WERI-Rb-1 (cell line): Measurements from ENCODE around the gene DUOX2.

Experiments used
- DNase-seq: peaks from one replicate; pipeline ENCODE4 v3.0.0-alpha.2; 2020
- H3K27ac ChIP-seq: fragments of 250-450 bp; sonication (Bioruptor Pico); 2 replicates; pipeline ENCODE4 v1.5.1; 2020; ENCODE audit warnings: mild to moderate bottlenecking, moderate library complexity
- H3K27me3 ChIP-seq: fragments of 250-450 bp; sonication (Bioruptor Pico); 2 replicates; pipeline ENCODE4 v1.5.1; 2021; ENCODE audit warnings: mild to moderate bottlenecking, low read depth, moderate library complexity; ENCODE audit not compliant: insufficient read depth, severe bottlenecking
- H3K36me3 ChIP-seq: fragments of 250-450 bp; sonication (Bioruptor Pico); 2 replicates; pipeline ENCODE4 v1.5.1; 2020; ENCODE audit warnings: mild to moderate bottlenecking, moderate library complexity
- H3K4me3 ChIP-seq: 2 replicates; pipeline ENCODE4 v1.5.1; 2011; ENCODE audit warnings: low read depth, mild to moderate bottlenecking, control low read depth, low read length
- H3K9me3 ChIP-seq: fragments of 250-450 bp; sonication (Bioruptor Pico); 2 replicates; pipeline ENCODE4 v1.5.1; 2021; ENCODE audit warnings: mild to moderate bottlenecking, moderate library complexity; ENCODE audit not compliant: severe bottlenecking
- TF ChIP-seq, protein P1 (sequence below): IDR thresholded peaks from 2 replicates; pipeline ENCODE4 v1.5.1; 2011; ENCODE audit warnings: low read depth, mild to moderate bottlenecking, control low read depth, inconsistent platforms, low read length

The DUOX2 gene

DNA sequence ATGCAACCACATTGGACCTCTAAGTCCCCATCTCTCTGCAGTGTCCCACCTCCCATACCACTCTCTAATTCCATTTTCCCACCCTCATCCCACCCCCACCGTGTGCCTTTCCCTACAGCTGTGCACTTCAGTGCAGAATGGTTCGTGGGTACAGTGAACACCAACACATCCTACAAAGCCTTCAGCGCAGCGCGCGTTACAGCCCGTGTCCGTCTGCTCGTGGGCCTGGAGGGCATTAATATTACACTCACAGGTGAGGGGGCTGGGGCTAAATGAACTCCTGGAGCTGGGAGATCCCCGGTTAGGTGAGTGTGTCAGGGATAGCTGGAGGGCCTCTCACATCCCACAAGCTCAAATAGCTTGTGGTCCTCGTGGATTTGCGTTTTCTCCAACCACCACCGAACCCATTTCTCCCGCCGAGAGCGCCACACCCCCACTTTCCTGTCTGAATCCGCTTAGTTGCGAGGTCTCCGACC, 2.1 kb upstream of the DUOX2 start:
- TF ChIP-seq, protein P1, sequence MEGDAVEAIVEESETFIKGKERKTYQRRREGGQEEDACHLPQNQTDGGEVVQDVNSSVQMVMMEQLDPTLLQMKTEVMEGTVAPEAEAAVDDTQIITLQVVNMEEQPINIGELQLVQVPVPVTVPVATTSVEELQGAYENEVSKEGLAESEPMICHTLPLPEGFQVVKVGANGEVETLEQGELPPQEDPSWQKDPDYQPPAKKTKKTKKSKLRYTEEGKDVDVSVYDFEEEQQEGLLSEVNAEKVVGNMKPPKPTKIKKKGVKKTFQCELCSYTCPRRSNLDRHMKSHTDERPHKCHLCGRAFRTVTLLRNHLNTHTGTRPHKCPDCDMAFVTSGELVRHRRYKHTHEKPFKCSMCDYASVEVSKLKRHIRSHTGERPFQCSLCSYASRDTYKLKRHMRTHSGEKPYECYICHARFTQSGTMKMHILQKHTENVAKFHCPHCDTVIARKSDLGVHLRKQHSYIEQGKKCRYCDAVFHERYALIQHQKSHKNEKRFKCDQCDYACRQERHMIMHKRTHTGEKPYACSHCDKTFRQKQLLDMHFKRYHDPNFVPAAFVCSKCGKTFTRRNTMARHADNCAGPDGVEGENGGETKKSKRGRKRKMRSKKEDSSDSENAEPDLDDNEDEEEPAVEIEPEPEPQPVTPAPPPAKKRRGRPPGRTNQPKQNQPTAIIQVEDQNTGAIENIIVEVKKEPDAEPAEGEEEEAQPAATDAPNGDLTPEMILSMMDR, result no peak
- no peak overlapping the region for H3K27ac ChIP-seq
- peaks cover 43% of the 10 kb centered on the region for H3K27me3 ChIP-seq
- DNase-seq, result no peak
- H3K36me3 ChIP-seq, result no peaks in the 10 kb centered on the region
- H3K4me3 ChIP-seq, result no peak overlapping the region
- no peaks in the 10 kb centered on the region for H3K9me3 ChIP-seq

GRCh38 chr15:45115312-45115820, 1.4 kb upstream of the DUOX2 start:
- no peak for DNase-seq
- Histone ChIP-seq H3K27me3 (peaks cover 45% of the 10 kb centered on the region), H3K36me3 (no peaks in the 10 kb centered on the region), H3K27ac (no peak overlapping the region), H3K9me3 (no peaks in the 10 kb centered on the region), H3K4me3 (no peak overlapping the region)
- TF ChIP-seq, protein P1, result no peak

DNA sequence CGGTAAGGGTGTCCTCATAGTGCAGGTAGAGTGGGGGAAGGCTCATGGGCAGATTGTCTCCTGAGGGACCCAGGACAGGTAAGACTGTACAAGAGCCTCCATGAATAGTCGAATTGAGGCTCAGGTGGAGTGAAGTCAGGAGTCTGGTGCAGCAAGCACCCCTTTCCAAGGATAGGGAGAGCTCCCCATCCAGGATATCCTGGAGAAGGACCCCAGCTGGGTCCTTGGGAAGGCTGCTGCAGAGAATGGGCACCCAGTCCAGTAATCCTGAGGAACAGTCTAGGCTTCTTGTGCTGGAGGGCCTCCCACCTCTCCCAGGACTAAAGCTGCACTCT, 746 bp upstream of the DUOX2 start:
- Histone ChIP-seq H3K27ac (no peak overlapping the region), H3K27me3 (peaks cover 47% of the 10 kb centered on the region), H3K9me3 (no peaks in the 10 kb centered on the region), H3K4me3 (peak overlapping the region; percentile 33; the same call in 1 of the 2 replicates), H3K36me3 (no peaks in the 10 kb centered on the region)
- TF ChIP-seq, protein P1, result no peak
- no peak for DNase-seq

DNA sequence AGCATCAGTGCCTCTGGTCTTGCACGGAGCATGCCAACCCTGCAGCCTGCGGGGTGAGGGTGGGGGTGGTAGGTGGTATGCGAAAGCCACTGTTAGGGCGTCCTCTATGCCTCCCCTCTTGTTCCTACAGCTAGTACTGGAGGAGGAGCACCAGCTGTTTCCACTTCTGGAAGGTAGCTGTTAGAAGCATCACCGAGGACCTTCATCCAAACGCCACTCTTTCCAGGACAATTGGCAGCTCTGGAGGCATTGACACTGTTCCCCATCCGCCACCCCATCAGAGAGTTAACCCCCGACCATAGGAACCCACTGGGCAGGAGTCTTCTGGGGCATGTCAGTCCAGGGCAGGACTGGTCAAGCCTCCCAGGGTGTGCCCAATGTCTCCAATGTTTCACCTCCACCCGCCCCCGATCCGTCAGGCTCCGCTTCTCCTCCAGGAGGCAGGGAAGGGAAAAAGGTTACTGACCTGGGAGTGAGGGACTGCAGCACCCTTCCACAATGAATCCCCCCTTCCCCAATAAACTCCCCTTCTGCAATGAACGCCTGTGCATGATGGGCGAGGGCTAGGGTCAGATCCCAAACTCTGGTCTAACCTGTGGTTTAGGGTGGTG, 487 bp downstream of the DUOX2 start:
- Histone ChIP-seq H3K27me3 (peaks cover 50% of the 10 kb centered on the region), H3K36me3 (no peaks in the 10 kb centered on the region), H3K27ac (no peak overlapping the region), H3K9me3 (no peaks in the 10 kb centered on the region), H3K4me3 (no peak overlapping the region; the same call in 1 of the 2 replicates)
- DNase-seq, result no peak
- TF ChIP-seq, protein P1, result no peak

DNA sequence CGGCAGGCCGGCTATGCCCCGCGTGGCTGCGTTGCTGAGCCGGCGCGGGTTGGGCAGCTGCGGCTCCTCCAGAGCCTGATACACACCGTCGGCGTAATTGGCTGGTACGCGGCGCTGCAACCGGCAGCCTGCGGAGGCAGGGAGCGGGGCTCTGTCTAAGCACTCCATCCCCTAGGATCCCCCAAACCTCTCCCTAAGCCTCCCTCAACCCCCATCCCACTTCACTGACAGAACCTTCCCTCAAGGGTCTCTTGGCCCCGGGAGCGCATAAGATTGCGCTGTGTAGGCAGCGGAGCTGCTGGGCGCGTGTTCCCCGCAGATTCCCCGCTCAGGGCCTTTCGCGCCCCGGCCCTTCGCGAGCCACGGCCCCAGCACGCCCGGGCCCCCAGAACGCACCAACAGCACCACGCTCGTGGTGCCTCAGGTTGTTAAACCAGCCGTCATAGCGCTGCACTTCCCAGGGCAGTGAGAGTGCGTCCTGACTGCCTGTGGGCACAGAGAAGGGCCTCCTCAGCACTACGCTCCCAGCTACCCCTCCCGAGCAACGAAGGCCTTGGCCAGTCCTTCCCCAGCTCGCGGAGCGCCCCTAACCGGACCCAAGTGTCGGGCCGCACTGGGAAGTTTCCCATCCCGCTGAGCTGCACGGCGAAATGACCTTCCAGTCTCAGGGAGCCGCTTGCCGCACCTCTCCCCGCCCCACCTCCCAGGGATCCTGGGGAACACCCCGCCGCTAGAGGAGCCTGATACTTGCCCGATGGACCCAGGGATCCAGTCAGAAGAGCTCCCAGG, 1.2 kb downstream of the DUOX2 start:
- Histone ChIP-seq H3K4me3 (peak overlapping the region; percentile 30), H3K36me3 (no peaks in the 10 kb centered on the region), H3K9me3 (no peaks in the 10 kb centered on the region), H3K27ac (no peak overlapping the region), H3K27me3 (peaks cover 50% of the 10 kb centered on the region)
- DNase-seq, result peak; percentile 20
- TF ChIP-seq, protein P1, result no peak
